Measurements from ENCODE around the gene BCAR1.
"Not testable (repeated sequence)": the region's sequence is repeated elsewhere in the genome, so short reads cannot be mapped to it uniquely, and the experiment has no call there.

DNA sequence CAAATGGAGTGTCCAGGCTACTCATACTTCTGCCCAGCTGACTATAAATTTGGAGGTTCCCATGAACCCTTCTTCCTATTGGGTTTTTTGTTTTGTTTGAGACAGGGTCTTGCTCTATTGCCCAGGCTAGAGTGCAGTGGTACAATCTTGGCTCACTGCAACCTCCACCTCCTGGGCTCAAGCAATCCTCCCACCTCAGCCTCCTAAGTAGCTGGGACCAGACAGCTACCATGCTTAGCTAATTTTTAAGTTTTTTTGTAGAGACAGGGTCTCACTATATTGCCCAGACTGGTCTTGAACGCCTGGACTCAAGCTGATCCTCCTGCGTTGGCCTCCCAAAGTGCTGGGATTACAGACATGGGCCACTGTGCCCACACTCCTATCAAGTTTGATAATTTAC is 29.6 kb upstream of the BCAR1 start:
- TF ChIP-seq ISL2 (CRISPR knock-in tag; IDR thresholded peaks at IDR 0.05); SOX13 (IDR thresholded peaks at IDR 0.05); SOX13 (CRISPR knock-in tag; conservative IDR thresholded peaks at IDR 0.05 in 1 of 2, IDR thresholded peaks at IDR 0.05 in 1 of 2); POLR2AphosphoS5 (IDR thresholded peaks at IDR 0.05; ENCODE audit: low read depth, low read length); PITX1 (CRISPR knock-in tag; IDR thresholded peaks at IDR 0.05); ZSCAN22 (CRISPR knock-in tag; IDR thresholded peaks at IDR 0.05); NONO (IDR thresholded peaks at IDR 0.05); NONO (CRISPR knock-in tag; conservative IDR thresholded peaks at IDR 0.05); HIVEP1 (CRISPR knock-in tag; IDR thresholded peaks at IDR 0.05); FOXJ3 (CRISPR knock-in tag; IDR thresholded peaks at IDR 0.05; ENCODE audit: borderline replicate concordance); ZNF512B (CRISPR knock-in tag; IDR thresholded peaks at IDR 0.05; ENCODE audit: borderline replicate concordance); POLR2A (IDR thresholded peaks at IDR 0.05; ENCODE audit: insufficient read depth in 1 of 2, low read depth in 2 of 2, low read length in 2 of 2); POLR2AphosphoS2 (IDR thresholded peaks at IDR 0.05; ENCODE audit: low read depth, low read length): not testable (repeated sequence)
- TF ChIP-seq, protein P1, sequence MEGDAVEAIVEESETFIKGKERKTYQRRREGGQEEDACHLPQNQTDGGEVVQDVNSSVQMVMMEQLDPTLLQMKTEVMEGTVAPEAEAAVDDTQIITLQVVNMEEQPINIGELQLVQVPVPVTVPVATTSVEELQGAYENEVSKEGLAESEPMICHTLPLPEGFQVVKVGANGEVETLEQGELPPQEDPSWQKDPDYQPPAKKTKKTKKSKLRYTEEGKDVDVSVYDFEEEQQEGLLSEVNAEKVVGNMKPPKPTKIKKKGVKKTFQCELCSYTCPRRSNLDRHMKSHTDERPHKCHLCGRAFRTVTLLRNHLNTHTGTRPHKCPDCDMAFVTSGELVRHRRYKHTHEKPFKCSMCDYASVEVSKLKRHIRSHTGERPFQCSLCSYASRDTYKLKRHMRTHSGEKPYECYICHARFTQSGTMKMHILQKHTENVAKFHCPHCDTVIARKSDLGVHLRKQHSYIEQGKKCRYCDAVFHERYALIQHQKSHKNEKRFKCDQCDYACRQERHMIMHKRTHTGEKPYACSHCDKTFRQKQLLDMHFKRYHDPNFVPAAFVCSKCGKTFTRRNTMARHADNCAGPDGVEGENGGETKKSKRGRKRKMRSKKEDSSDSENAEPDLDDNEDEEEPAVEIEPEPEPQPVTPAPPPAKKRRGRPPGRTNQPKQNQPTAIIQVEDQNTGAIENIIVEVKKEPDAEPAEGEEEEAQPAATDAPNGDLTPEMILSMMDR (CRISPR knock-in tag; IDR thresholded peaks at IDR 0.05), result not testable (repeated sequence)
- TF ChIP-seq, protein P2, sequence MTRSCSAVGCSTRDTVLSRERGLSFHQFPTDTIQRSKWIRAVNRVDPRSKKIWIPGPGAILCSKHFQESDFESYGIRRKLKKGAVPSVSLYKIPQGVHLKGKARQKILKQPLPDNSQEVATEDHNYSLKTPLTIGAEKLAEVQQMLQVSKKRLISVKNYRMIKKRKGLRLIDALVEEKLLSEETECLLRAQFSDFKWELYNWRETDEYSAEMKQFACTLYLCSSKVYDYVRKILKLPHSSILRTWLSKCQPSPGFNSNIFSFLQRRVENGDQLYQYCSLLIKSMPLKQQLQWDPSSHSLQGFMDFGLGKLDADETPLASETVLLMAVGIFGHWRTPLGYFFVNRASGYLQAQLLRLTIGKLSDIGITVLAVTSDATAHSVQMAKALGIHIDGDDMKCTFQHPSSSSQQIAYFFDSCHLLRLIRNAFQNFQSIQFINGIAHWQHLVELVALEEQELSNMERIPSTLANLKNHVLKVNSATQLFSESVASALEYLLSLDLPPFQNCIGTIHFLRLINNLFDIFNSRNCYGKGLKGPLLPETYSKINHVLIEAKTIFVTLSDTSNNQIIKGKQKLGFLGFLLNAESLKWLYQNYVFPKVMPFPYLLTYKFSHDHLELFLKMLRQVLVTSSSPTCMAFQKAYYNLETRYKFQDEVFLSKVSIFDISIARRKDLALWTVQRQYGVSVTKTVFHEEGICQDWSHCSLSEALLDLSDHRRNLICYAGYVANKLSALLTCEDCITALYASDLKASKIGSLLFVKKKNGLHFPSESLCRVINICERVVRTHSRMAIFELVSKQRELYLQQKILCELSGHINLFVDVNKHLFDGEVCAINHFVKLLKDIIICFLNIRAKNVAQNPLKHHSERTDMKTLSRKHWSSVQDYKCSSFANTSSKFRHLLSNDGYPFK (CRISPR knock-in tag; IDR thresholded peaks at IDR 0.05; ENCODE audit: borderline replicate concordance), result not testable (repeated sequence)

All from HepG2 (cell line).